Right forelimb (tissue), 1 donor: ENCODE results near the gene OPTC.
A peak's percentile ranks its signal among the peaks of the same experiment; 100 is the strongest.
"Not testable (repeated sequence)": the region's sequence is repeated elsewhere in the genome, so short reads cannot be mapped to it uniquely, and the experiment has no call there.

Source experiments
- DNase-seq: peaks from one replicate; pipeline ENCODE4 v3.0.0-alpha.2; 2018

Gene OPTC

GRCh38 chr1:203465948-203466347, 28.0 kb upstream of the OPTC start:
- peak; percentile 76 for DNase-seq

- not testable (repeated sequence) for DNase-seq
Observed at GRCh38 chr1:203466906-203467549, 26.9 kb upstream of the OPTC start.

GRCh38 chr1:203467550-203467921, 26.4 kb upstream of the OPTC start:
- no peak for DNase-seq

GRCh38 chr1:203468326-203468725, 25.6 kb upstream of the OPTC start:
- DNase-seq, result no peak

GRCh38 chr1:203470240-203470639, 23.7 kb upstream of the OPTC start:
- DNase-seq, result no peak

GRCh38 chr1:203471841-203472240, 22.1 kb upstream of the OPTC start:
- DNase-seq, result no peak

- no peak for DNase-seq
Observed at GRCh38 chr1:203473281-203473680, 20.7 kb upstream of the OPTC start.

- no peak for DNase-seq
Observed at GRCh38 chr1:203473781-203474305, 20.1 kb upstream of the OPTC start.

- DNase-seq, result no peak
Observed at GRCh38 chr1:203475012-203475981, 18.7 kb upstream of the OPTC start, which contains the start of gene PRELP. Gene PRELP (plus strand): TSS chr1:203475806. CDS start chr1:203483185, 7,379 bp downstream.

- no peak for DNase-seq
Observed at GRCh38 chr1:203476216-203476814, 17.6 kb upstream of the OPTC start.

- no peak for DNase-seq
Observed at GRCh38 chr1:203477748-203478147, 16.2 kb upstream of the OPTC start.

- DNase-seq, result no peak
Observed at GRCh38 chr1:203478231-203478630, 15.7 kb upstream of the OPTC start.

GRCh38 chr1:203478986-203479385, 15.0 kb upstream of the OPTC start:
- DNase-seq, result no peak

- no peak for DNase-seq
Observed at GRCh38 chr1:203479646-203480045, 14.3 kb upstream of the OPTC start.

GRCh38 chr1:203480084-203480483, 13.9 kb upstream of the OPTC start:
- DNase-seq, result no peak

GRCh38 chr1:203480525-203481084, 13.3 kb upstream of the OPTC start:
- DNase-seq, result no peak

GRCh38 chr1:203481196-203481595, 12.8 kb upstream of the OPTC start:
- no peak for DNase-seq

GRCh38 chr1:203486618-203487370, 7.2 kb upstream of the OPTC start:
- DNase-seq, result no peak

GRCh38 chr1:203488539-203488938, 5.4 kb upstream of the OPTC start:
- DNase-seq, result no peak

GRCh38 chr1:203490607-203491006, 3.3 kb upstream of the OPTC start:
- DNase-seq, result no peak

GRCh38 chr1:203491664-203492063, 2.3 kb upstream of the OPTC start:
- no peak for DNase-seq

- DNase-seq, result no peak
Observed at GRCh38 chr1:203492082-203492747, 1.7 kb upstream of the OPTC start.
